Smooth muscle cell of the brain vasculature (primary cell): ENCODE measurements around the gene NAA50.

Experiments used
- DNase-seq: peaks from one replicate; pipeline ENCODE4 v3.0.0-alpha.2; 2012; ENCODE audit warnings: low read depth, low spot score

Gene NAA50

DNA sequence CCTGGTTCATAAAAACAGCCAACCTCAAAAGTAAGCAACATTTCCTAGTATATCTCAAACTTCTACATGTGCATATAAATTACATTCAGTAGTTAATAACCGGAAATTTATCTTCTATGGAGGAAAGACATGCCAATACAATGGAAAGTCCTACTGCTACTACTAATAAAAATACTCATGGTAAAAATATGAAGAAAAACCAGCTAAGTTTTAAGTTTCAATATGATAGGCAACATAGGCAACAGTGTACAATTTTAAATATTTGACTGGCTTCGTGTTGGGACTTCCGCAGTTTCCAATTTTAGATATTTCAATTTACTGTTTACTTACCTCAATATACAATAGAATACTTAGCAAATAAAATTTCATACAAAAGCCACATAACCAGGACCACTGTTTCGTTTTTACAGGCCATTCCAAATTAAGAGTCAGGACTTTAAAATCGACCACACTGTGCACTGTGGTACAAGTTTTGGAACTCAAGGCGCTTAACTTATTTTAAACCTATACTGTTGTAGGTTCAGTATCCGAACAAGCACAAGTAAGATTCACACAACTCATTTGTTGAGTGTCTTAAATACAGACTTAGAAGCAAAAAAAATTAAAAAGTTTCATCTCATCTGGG is 2.9 kb downstream of the NAA50 start:
- DNase-seq = no peak

DNA sequence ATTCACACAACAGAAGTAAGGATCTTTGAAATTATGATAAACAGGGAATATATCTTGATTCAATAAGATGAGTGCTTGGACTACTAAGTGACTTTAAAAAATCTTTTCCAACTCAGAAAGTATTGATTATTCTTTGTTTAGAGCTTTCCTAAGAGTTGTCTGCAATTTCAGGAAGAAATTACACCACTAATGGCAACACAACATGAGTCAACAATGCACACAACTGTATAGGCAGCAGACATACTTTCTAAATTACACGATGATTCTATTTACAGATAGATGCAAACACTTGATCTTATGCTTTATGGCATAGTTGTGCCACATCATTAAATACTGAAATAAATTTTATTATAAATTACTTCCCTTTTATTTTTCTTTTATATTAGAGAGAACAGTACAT is 4.4 kb downstream of the NAA50 start:
- DNase-seq = no peak

DNA sequence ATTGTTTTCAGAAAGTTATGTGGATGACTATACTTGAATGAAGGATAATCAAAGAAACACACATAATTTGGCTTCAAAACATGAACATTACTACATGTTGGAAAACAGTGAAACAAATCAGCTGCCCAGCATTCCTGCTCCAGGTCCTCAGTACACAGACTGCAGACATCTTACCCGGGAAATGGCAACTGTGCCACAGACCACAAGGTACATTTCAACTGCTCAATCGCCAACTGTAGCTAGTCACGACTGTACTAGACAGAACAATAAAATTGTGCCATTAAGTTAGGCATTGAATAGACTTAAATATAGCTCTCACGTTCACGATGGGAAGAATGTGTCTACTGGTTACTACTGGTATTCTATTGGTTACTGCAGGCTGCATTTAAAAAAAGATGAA is 5.0 kb downstream of the NAA50 start:
- DNase-seq = no peak

DNA sequence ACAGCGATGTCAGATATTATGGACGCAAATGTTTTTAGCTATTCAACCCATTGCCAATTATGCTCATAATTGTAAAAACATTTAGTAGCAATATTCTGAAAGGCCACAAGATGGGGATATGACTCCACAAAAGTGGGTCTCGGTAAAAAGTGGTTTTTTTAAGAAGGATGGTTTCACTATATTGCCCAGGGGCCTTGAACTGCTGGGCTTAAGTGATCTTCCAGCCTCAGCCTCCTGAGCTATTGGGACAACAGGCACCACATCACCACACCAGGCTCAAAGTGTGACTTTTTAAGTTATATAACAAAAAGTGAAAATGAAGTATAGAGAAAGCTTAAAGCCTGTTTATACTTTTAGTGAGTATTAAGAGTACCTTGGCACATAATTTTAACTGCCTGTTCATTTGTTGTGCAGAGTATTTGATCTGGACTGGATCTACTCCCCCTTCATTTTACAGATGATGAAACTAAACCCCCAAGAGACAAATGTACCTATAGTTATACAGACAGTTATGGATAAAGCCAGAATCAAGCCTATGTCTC is 9.4 kb downstream of the NAA50 start:
- peak; percentile 55 for DNase-seq

DNA sequence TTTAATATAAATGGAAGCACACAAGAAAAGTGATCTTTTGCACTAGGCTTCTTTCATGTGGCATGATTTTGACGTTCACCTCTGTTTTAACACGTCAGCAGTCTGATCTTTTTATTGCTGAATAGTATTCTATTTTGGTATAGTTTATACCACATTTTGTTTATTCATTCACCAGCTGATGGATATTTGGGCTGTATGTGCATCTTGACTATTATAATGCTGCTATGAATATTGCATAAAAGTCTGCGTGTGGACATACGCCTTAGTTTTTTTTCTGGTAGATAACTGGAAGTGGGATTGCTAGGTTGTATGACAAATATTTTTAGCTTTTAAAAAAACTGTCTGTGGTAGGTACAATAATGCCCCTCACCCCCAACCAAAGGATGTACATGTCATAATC is 14.4 kb downstream of the NAA50 start:
- DNase-seq = no peak

DNA sequence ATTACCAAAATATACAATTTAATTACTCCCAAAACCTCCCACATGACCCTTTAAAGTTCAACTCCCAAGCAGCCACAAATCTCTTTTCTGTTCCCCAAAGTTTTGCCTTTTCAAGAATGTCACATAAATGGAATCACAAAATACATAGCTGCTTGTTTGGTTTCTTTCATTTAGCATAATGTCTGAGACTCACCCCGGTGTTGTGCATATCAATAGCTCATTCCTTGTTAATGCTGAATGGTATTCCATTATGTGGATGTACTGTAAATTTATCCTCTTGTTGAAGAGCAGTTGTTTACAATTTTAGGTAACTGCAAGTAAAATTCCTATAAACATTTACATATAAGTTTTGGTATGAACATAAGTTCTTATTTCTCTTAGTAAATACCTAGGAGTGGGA is 15.5 kb downstream of the NAA50 start:
- no peak for DNase-seq

DNA sequence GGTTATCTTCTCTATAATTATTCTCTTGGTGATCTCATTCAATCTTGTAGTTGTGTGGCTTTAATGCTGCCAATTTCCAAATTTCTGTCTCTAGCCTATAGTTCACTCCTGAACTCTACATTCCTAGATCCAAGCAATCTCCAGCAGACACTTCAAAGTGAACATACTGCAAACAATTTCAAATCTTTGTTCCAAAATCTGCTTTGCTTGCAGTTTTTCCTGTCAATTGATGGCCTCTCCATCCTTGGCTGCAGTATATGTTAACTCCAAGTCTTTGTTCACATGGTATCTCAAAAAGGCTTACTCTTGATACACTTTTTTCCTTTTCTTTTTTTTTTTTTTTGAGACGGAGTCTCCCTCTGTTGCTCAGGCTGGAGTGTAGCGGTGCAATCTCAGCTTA is 17.4 kb downstream of the NAA50 start:
- DNase-seq = no peak

DNA sequence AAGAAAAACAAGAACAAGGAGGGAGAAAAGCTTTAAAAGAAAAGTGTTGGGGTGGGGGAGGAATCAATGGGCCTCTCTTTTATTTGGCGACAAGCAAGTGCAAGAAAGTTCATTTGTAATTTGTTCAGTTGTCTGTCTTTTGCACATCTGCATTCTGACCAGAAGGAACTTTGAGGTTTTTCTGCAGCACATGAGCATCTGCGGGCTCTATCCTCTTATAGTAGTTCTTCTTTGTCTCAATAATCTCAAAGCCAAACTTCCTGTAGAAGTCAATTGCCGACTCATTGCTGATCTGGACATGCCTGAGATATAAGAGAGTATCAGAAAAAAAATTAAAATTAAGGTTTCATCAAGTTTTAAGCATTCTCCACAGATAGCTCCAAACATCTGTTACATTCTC is 24.4 kb downstream of the NAA50 start:
- DNase-seq = no peak

DNA sequence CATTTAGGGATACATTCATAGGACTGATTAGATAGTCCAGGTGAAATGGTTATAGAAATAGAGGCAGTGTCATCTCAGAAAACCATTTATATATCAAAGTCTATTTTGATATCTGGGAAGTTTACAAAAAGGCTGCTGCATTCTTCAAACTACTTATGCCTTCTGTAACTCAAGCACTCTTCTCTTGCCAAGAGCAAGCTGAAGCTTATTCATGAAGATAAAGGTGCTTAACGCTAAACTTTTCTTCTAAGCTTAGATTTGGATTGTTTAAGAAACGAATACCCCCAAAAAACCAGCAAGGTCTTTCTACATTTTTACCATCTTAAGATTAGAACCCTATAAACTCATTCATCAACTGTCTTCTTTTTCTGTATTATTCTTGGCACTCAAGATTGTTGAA is 26.3 kb downstream of the NAA50 start:
- DNase-seq = no peak

DNA sequence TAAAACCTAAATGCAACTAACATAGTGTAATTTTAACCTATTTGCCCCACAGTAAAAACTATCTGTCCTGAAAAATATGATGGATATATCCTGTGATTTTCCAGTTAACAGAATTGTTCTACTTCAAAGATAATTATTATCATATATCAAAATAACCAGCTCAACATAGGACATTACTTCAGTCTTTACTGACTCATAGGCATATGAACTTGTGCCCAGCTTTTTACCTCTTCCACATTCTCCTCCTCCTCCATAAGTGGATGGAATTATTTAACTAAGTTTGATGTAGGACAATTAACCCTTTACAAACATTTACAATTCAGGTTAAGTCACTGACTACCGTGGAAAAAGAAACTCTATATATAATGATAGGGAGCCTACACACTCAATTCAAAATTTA is 26.8 kb downstream of the NAA50 start:
- no peak for DNase-seq

DNA sequence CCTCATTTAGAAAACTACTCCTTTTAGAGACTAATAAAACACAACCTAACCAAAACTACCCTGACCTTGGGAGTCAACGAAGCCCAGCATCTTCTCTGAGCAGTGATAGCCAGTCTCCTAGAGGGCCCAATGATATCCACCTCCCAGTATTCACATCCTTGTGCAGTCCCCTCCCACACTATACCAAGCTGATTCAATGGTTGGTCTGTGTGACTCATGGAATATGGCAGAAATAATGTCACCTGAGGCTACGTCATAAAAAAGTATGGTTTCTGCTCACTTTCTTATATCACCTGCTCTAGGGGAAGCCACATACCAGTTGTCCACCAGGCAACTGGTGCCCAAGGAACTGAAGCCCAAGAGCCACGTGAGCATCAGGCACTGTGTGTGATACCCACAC is 28.2 kb downstream of the NAA50 start:
- DNase-seq = no peak

DNA sequence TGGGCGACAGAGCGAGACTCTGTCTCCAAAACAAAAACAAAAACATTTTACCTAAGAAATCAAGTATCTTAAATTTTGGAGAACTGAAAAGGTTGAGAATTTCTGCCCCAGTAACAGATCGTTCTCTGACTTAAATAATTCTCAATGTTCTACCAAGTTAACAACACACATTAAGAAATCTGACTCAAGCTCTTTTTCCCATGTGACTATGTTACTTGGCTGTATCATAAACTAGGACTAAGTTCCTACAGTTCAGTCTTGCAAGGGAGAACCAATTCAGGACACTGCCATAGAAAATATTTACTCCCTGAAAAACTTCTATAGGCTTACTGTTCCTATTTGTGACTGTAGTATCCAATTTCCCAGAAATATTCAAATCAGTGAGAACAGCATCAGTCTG is 28.7 kb downstream of the NAA50 start:
- DNase-seq = no peak

DNA sequence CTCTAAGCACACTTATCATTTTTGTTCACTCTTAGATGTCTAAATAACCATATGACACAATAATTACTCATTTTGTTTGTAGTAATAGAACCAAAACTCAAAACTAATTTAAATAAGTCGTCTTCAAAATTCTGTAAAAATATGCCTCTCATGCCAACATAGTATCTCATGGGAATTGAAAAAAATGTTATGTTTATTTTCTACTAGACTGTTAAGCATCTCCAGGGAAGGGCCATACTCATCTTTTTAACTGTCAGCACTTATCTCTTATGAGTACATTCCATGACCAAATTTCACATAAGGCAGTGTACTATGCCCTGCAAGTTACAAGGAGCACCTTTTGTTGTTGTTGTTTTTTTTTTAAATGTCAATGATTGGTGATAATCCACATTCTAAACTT is 31.3 kb downstream of the NAA50 start:
- DNase-seq = no peak

DNA sequence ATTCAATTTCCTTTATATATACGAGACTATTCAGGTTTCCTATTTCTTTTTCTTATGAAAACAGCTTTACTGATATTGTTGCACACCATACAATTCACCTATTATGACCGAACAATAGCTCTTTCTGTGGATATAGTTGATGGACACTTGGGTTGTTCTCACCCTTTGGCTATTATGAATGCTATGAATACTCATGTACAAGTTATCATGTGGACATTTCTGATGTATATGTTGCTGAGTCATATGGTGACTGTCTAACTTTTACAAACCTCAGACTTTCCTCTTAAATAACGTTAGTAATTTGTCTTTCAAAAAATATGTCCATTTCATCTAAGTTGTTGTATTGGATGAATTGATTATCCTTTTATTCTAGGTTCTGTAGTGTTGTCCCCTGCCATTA is 33.9 kb downstream of the NAA50 start:
- DNase-seq = no peak

DNA sequence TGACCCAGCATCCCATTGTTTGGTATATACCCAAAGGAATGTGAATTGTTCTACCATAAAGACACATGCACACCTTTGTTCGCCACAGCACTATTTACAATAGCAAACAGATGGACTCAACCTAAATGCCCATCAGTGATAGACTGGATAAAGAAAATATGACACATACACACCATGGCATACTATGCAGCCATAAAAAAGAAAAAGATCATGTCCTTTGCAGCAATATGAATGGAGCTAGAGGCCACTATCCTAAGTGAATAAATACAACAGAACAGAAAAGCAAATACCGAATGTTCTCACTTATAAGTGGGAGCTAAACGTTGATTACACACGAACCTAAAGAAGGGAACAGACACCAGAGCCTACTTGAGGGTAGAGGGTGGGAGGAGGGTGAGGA is 38.2 kb downstream of the NAA50 start:
- no peak for DNase-seq

DNA sequence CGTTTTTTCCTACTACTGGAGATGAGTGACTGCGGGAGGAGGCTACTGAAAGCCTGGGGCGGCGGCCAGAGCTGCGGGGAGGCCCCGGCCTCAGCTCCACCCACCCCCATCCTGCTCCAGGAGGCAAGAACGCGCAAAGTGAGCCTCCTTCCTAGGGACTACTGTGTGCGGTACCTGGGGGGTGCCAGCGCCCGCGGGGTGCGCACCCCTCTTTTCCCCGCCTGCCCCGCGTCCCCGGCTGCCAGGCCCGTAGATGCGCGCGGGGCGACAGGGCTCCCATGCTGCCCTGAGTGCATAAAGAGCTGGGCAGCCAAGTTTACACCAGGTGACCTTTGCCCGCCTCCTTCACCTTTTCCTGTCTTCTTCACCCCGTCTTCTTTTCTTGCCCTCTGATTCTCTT is 47.1 kb downstream of the NAA50 start:
- DNase-seq = no peak

DNA sequence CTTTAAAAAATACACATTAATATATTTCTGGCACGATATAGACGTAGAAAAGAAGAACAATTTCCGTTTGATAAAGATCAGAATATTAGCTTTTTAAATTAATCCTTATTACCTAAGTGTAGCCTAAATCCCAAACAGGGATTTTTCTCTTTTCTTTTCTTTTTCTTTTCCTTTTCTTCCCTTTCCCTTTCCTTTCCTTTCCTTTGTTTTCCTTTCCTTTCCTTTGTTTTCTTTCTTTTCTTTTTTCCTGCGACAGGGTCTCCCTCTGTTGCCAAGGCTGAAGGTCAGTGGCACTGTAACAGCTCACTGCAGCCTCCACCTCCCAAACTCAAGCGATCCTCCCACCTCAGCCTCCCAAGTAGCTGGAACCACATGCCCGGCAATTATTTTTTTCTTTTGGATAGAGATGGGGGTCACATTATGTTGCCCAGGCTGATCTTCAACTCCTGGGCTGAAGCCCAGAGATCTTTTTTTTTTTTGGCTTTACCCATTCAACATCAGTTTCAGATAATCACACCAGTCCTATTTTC is 47.8 kb downstream of the NAA50 start:
- DNase-seq = no peak

DNA sequence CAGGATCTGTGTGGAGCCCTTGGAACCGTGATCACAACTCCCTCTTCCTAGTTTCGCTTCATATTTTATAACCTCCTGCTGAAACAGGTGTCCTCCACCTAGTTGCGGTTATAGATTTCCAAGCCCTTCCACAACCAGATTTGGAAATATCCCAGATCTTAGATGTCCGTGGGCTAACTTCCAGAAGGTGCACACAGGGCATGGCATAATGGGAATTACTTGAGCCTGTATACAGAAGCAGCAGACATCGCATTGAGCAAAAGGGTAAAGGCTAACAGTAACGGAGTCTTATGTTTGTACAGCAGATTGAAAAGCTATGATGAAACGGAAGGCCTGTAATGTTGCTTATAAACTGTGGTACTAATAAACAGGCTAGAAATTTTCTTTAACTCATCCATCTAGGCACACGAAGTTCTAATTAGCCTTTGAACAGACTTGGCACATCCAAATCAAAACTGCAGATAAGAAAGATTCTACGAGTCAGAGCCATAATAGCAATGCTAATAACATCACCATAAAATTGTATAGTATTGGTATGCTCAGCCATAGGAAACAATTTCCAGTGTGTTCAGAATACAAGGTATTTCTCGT is 48.5 kb downstream of the NAA50 start:
- DNase-seq = no peak

DNA sequence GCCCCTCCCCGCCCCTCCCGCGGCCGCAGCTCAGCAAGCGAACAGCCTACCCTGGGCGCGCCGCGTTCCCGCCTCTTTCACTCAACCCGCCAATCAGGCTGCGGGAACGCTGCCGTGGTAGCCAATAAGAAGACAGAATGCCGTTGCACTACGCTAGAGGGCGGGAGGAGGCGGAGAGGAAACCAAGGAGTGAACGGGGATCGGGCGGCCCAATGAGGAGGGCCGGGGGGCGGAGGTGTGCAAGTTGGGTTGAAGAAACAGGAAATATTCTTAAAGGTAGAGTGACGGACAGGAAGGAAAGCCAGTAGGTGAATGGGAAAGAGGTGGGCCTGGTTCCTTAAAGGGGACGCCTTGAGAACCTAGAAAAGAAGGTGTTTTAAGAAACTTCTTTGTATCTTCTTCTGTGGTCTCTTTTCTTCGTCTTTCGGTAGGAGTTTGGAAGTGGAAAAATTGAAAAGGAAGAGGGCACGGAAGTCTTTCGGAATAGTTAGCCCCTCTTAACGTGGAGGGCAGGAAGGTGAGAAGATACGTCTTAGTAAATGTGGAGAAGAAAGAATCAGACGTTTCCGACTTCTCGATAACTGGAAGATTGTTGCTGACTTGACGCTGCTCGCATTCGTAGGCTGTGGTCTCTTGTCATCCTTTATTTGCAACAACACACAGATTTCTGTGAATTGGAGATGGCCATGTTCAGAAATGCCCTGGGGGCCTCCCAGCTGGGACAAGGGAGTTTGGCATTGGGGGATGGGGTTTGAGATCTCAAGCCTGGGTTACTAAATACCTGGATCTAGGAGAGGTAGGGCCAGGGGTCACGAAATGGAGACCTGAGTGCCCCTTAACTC is 49.2 kb downstream of the NAA50 start:
- peak; percentile 98 for DNase-seq

DNA sequence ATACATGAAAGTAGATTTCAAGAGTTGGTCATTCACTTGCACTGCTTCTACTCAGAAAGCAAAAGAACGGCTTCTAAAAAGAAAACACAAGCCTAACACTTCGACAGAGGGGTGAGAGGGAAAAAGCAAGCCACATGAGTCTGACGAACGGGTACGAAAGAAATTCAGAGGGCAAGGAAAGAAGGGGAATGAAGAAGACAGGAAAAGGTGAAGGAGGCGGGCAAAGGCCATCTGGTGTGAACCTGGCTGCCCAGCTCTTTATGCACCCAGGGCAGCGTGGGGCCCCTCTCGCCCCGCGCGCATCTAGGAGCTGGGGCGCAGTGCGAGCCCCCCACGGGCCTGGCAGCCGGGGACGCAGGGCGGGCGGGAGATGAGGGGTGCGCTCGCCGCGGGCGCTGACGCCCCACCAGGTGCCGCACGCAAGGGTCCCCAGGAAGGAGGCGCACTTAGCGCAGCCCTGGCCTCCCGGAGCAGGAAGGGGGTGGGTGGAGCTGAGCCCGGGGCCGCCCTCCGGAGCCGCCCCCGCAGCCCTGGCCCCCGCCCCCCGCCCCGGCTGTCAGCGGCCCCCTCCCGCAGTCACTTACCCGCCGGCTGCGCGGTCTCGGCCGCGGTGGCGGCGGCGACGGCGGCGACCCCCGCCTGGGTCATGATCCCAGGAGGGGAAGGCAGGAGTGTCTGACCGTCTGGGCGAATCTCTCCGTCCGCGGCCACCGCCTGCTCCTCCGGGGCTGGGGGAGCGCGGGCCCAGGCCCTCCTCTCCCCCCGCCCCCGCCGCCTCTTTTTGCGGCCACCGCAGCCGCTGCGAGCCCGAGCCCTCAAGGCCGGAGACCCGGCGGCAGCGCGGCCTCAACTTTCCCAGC is 50.0 kb downstream of the NAA50 start, which contains the start of gene USF3:
USF3 (minus strand) TSS at position 857 of the 860 bp plus-strand sequence. CDS start 21,764 bp downstream, outside the sequence.
- DNase-seq = no peak

DNA sequence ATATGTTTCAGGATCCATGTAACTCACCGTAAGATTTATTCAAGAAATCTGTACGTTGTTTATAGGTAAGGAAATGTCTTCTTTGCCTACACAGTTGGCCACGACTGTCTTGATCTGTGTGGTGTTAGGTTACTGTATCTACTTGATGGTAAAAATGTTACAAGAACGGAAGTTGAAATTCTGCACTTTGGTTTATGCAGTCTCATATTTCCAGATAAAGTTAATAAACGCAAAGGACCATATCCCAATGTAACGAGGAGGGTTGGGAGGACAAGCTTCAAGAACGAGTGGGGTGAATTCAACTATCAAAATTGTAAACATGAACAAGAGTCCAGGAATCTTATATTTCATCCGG is 50.6 kb downstream of the NAA50 start:
- no peak for DNase-seq

DNA sequence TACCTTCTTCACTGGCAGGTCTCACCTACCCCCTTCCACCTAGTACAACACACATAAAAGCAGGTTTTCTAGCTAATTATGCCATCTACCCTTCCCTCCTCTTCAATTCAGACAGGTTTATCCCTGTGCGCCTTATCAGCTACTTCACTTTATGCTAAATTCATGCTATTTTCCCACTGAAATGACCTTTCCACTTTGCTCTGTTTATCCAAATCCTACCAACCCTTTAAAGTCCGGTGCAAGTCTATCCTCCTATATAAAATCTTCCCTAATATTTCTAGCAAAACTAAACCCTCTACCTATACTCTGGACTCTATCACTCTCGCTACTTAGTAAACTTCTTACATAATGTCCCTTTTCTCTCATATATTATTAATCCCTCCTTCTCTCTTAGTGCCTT is 55.6 kb downstream of the NAA50 start:
- no peak for DNase-seq
